Measurements from ENCODE around the gene RCOR1. TPM values are rescaled to one million over a fixed set of nuclear protein-coding genes. Genes with fewer than 3 reads are reported as not detected.
A peak's percentile ranks its signal among the peaks of the same experiment; 100 is the strongest.

The RCOR1 gene
- total and polyA plus RNA-seq, 11 donors, result 2.7 to 20.9 (median 12.1) TPM

GRCh38 chr14:102728501-102728900 lies 136.1 kb downstream of the RCOR1 start:
- no peak for DNase-seq
- ATAC-seq, result no peak
- no peak overlapping the region for H3K4me3 ChIP-seq
- H3K27me3 ChIP-seq, result no peaks in the 10 kb centered on the region
- no peak overlapping the region for H3K27ac ChIP-seq
- H3K36me3 ChIP-seq, result peaks cover 0 to 81% (median 52%) of the 10 kb centered on the region in 9 donors
- no peaks in the 10 kb centered on the region for H3K9me3 ChIP-seq
- intact Hi-C loops (cut with DNase I), result no loop called here
- no peaks in the 10 kb centered on the region for H3K4me1 ChIP-seq
- TF ChIP-seq, protein P1, sequence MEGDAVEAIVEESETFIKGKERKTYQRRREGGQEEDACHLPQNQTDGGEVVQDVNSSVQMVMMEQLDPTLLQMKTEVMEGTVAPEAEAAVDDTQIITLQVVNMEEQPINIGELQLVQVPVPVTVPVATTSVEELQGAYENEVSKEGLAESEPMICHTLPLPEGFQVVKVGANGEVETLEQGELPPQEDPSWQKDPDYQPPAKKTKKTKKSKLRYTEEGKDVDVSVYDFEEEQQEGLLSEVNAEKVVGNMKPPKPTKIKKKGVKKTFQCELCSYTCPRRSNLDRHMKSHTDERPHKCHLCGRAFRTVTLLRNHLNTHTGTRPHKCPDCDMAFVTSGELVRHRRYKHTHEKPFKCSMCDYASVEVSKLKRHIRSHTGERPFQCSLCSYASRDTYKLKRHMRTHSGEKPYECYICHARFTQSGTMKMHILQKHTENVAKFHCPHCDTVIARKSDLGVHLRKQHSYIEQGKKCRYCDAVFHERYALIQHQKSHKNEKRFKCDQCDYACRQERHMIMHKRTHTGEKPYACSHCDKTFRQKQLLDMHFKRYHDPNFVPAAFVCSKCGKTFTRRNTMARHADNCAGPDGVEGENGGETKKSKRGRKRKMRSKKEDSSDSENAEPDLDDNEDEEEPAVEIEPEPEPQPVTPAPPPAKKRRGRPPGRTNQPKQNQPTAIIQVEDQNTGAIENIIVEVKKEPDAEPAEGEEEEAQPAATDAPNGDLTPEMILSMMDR (IDR thresholded peaks at IDR 0.05), result no peak
- TF ChIP-seq POLR2A (IDR thresholded peaks at IDR 0.05), result no peak
- 88 to 94% (median 89%) methylated on average over 6 of the region's 6 CpGs for WGBS, 4 donors

GRCh38 chr14:102729268-102729667 lies 136.8 kb downstream of the RCOR1 start:
- no peak overlapping the region for H3K27ac ChIP-seq
- no peak for DNase-seq
- H3K4me1 ChIP-seq, result no peaks in the 10 kb centered on the region
- no peak overlapping the region for H3K4me3 ChIP-seq
- no peak for TF ChIP-seq POLR2A (IDR thresholded peaks at IDR 0.05)
- TF ChIP-seq, protein P1 (IDR thresholded peaks at IDR 0.05), result no peak
- ATAC-seq, result no peak
- H3K36me3 ChIP-seq, result peaks cover 0 to 73% (median 45%) of the 10 kb centered on the region in 9 donors
- 83 to 91% (median 89%) methylated on average over 6 of the region's 6 CpGs for WGBS, 4 donors
- H3K9me3 ChIP-seq, result no peaks in the 10 kb centered on the region
- no peaks in the 10 kb centered on the region for H3K27me3 ChIP-seq
- intact Hi-C loops (cut with DNase I), result no loop called here

DNA sequence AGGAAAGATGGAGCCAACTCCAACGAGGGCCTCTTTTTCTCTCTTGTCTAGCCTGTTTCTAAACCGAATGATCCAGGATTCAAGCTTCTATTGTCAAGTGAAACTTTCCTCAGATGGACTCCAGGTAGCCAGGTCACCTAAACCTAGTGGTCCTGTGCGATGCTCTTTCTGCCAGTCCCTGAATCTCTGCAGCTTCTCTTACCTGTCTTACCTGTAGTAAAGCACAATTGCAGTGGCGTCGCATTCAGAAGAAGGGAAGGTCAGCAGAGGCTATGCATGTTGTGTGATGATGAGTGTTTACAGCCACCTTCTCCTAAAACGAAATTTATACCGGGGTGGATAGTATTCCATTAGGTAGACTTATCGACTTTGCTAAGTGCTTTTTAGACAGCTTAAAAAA lies 137.4 kb downstream of the RCOR1 start:
- Histone ChIP-seq H3K27me3 (no peaks in the 10 kb centered on the region), H3K4me3 (no peak overlapping the region), H3K4me1 (no peaks in the 10 kb centered on the region), H3K9me3 (no peaks in the 10 kb centered on the region), H3K27ac (no peak overlapping the region), H3K36me3 (peaks cover 0 to 68% (median 41%) of the 10 kb centered on the region in 9 donors)
- WGBS, 4 donors, result 95 to 97% (median 95%) methylated on average over 8 of the region's 8 CpGs
- intact Hi-C loops (cut with DNase I), result no loop called here
- TF ChIP-seq, protein P1 (IDR thresholded peaks at IDR 0.05), result no peak
- TF ChIP-seq POLR2A (IDR thresholded peaks at IDR 0.05), result no peak
- DNase-seq (no peak), ATAC-seq (no peak)

DNA sequence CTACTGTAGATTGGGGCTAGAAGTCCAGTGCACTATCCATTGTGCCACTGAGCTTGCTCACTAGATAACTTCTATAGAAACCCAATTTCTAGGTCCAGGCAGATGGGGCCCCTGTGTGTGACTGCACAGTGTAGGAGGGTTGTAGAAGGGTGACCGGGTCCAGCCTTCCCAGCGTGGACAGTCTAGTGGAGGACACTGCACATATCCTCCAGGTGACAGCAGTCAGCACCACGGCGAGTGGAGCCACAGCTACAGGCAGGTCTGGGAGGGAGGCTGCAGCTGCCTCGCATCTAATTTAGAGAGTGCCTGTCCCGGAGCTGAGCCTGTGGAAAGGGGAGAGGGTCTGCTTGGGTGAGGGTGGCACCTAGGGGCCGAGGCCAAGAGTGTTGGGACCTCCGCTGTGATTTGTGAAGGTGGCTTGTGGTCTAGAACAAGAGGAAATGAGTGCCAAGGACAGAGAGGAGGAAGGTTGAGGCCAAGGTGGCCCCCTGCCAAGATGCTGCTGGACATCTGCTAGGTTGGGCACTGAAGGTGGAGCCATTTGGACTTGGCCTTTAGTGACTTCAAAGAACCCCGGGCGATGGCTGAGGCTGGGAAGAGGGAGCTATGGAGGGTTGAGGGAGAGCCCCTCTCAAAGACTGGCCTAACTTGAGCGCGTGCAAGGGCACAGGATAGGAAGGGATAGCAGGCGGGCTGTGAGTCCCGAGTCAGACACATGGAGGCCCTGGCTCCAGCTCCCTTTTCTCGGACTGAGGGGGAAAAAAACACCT lies 138.8 kb downstream of the RCOR1 start:
- ATAC-seq (peak in 1 of 4 donors; percentile 23), DNase-seq (peak in 1 of 5 donors; percentile 15)
- TF ChIP-seq POLR2A (IDR thresholded peaks at IDR 0.05), result no peak
- TF ChIP-seq, protein P1 (IDR thresholded peaks at IDR 0.05), result no peak
- H3K27me3 ChIP-seq, result no peaks in the 10 kb centered on the region
- intact Hi-C loops (cut with DNase I), result no loop called here
- no peak overlapping the region for H3K4me3 ChIP-seq
- peaks cover 0 to 54% (median 28%) of the 10 kb centered on the region in 9 donors for H3K36me3 ChIP-seq
- 96 to 97% (median 97%) methylated on average over 15 of the region's 15 CpGs for WGBS, 4 donors
- H3K4me1 ChIP-seq, result no peaks in the 10 kb centered on the region
- no peaks in the 10 kb centered on the region for H3K9me3 ChIP-seq
- no peak overlapping the region for H3K27ac ChIP-seq

Data from heart left ventricle (tissue), 16 donors.